Hindlimb muscle (tissue), 1 donor: ENCODE data around the gene GSKIP. TPM values are rescaled to one million over a fixed set of nuclear protein-coding genes. Genes with fewer than 3 reads are reported as not detected.

Source experiments
- DNase-seq: peaks from one replicate; pipeline ENCODE4 v3.0.0-alpha.2; 2013
- polyA plus RNA-seq: library from polyadenylated mRNA; unstranded; fragments of 120-200 nt; gene quantifications from one replicate; pipeline ENCODE4 v1.2.1, GENCODE V29; 2013; ENCODE audit not compliant: insufficient read length

The GSKIP gene
- polyA plus RNA-seq, 1 donor, result 11.3 TPM

- no peak for DNase-seq
Measured at GRCh38 chr14:96421236-96421635, 57.9 kb downstream of the GSKIP start.

GRCh38 chr14:96422992-96423391, 59.7 kb downstream of the GSKIP start:
- DNase-seq, result no peak

GRCh38 chr14:96423446-96424108, 60.3 kb downstream of the GSKIP start:
- no peak for DNase-seq

- peak; percentile 69 for DNase-seq
Measured at GRCh38 chr14:96424109-96424989, 61.0 kb downstream of the GSKIP start.

- DNase-seq, result no peak
Measured at GRCh38 chr14:96434040-96434439, 70.7 kb downstream of the GSKIP start.

Other genes with a start within 250 kb of the GSKIP start
- 2.5 TPM for gene BDKRB2, start 158.7 kb upstream of the GSKIP start, polyA plus RNA-seq
- 0.94 TPM for gene BDKRB1, start 107.3 kb upstream of the GSKIP start, polyA plus RNA-seq
- 17.4 TPM for gene ATG2B, start 185 bp upstream of the GSKIP start, polyA plus RNA-seq
- 0.10 TPM for gene AK7, start 28.6 kb downstream of the GSKIP start, polyA plus RNA-seq
- gene PAPOLA, start 138.9 kb downstream of the GSKIP start, polyA plus RNA-seq, result 99.5 TPM